ENCODE measurements around the gene GSC2. TPM values are rescaled to one million over a fixed set of nuclear protein-coding genes. Genes with fewer than 3 reads are reported as not detected.

The GSC2 gene
- total RNA-seq, 4 donors from 2014 or later, result not detected

DNA sequence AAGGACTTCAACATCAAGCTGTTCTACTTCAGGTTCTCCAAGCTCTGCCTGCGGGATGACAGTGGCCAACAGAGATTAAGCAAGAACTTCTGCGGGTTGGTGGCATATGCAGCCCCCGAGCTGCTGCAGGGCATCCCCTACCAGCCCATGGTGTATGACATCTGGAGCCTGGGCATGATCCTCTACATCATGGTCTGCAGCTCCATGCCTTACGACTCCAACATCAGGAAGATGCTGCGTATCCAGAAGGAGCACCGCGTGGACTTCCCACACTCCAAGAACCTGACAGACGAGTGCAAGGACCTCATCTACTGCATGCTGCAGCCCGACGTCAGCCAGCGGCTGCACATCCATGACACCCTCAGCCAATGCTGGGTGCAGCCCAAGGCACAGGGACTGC, 25.1 kb downstream of the GSC2 start:
- in situ Hi-C loops (cut with MboI; ENCODE audit: low sequenced_read_pairs in 4 of 4), result loop anchor here in 1 of 4 donors (25.0 kb wide), 1 partner anchor 512 kb away; no protein-coding TSS in a partner anchor
- Histone ChIP-seq H3K27me3 (no peaks in the 10 kb centered on the region), H3K27ac (no peak overlapping the region), H3K9me3 (no peaks in the 10 kb centered on the region), H3K36me3 (no peaks in the 10 kb centered on the region), H3K4me3 (no peak overlapping the region), H3K4me1 (peaks cover 15 to 20% of the 10 kb centered on the region in 2 donors)
- no peak for TF ChIP-seq POLR2A (IDR thresholded peaks at IDR 0.05)
- TF ChIP-seq, protein P1, sequence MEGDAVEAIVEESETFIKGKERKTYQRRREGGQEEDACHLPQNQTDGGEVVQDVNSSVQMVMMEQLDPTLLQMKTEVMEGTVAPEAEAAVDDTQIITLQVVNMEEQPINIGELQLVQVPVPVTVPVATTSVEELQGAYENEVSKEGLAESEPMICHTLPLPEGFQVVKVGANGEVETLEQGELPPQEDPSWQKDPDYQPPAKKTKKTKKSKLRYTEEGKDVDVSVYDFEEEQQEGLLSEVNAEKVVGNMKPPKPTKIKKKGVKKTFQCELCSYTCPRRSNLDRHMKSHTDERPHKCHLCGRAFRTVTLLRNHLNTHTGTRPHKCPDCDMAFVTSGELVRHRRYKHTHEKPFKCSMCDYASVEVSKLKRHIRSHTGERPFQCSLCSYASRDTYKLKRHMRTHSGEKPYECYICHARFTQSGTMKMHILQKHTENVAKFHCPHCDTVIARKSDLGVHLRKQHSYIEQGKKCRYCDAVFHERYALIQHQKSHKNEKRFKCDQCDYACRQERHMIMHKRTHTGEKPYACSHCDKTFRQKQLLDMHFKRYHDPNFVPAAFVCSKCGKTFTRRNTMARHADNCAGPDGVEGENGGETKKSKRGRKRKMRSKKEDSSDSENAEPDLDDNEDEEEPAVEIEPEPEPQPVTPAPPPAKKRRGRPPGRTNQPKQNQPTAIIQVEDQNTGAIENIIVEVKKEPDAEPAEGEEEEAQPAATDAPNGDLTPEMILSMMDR (IDR thresholded peaks at IDR 0.05 in 4 of 5, conservative IDR thresholded peaks at IDR 0.05 in 1 of 5), result no peak
- ATAC-seq (no peak), DNase-seq (no peak)
- intact Hi-C loops (cut with DNase I; ENCODE audit: low total_unique reads), result no loop called here

DNA sequence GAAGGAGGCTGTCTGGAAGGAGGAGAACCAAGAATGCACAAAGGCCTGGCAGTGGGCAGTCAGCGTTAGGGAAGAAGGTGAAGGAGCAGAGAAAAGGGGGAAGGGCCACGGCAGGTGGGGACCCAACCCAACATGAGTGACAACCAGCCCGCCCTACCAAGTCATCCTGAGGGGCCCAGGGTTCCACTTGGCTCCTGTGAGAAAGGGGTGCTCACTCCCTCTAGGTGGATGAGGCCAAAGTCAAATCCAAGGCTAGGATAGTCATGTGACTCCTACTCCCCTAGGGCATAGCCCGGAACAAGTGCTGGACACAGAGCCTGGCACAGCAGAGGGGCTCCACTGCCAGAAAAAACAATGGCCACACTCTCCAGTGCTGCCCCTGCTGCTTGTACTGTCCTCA, 25.7 kb downstream of the GSC2 start:
- Histone ChIP-seq H3K27ac (no peak overlapping the region), H3K27me3 (no peaks in the 10 kb centered on the region), H3K36me3 (no peaks in the 10 kb centered on the region), H3K9me3 (no peaks in the 10 kb centered on the region), H3K4me3 (no peak overlapping the region), H3K4me1 (peaks cover 22 to 26% of the 10 kb centered on the region in 2 donors)
- no peak for ATAC-seq
- no peak for TF ChIP-seq POLR2A (IDR thresholded peaks at IDR 0.05)
- TF ChIP-seq, protein P1 (IDR thresholded peaks at IDR 0.05 in 4 of 5, conservative IDR thresholded peaks at IDR 0.05 in 1 of 5), result no peak
- in situ Hi-C loops (cut with MboI; ENCODE audit: low sequenced_read_pairs in 4 of 4), result no loop called here
- no peak for DNase-seq
- intact Hi-C loops (cut with DNase I; ENCODE audit: low total_unique reads), result loop anchor here (5.0 kb wide), 2 partner anchors 168 to 308 kb away; partner anchors contain the start of genes CLTCL1, HIRA and MRPL40

DNA sequence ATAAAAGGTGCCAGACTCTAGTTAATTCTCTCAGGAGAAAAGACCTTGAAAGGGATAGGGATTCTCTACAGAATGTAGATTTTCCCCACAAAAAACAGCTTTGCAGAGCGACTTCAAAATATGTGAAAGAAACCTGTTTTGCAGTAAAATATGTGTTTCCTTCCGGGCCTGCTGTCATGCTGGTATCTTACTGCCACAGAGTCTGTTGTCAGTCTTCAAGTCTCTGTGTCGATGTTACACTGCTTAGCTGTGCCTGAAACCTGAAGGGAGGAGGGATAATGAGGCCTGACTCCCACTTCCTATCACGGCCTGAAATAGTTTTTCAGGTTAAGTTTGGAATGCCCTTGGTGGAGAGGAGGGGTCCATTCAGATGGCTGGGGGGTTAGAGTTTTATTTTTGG, 26.2 kb downstream of the GSC2 start:
- H3K27ac ChIP-seq, result no peak overlapping the region
- no peaks in the 10 kb centered on the region for H3K27me3 ChIP-seq
- no peaks in the 10 kb centered on the region for H3K36me3 ChIP-seq
- in situ Hi-C loops (cut with MboI; ENCODE audit: low sequenced_read_pairs in 4 of 4), result no loop called here
- no peak overlapping the region for H3K4me3 ChIP-seq
- peaks cover 26 to 30% of the 10 kb centered on the region in 2 donors for H3K4me1 ChIP-seq
- no peaks in the 10 kb centered on the region for H3K9me3 ChIP-seq
- TF ChIP-seq POLR2A (IDR thresholded peaks at IDR 0.05), result no peak
- TF ChIP-seq, protein P1 (IDR thresholded peaks at IDR 0.05 in 4 of 5, conservative IDR thresholded peaks at IDR 0.05 in 1 of 5), result no peak
- intact Hi-C loops (cut with DNase I; ENCODE audit: low total_unique reads), result loop anchor here (2.0 to 5.0 kb wide), 3 partner anchors 168 to 355 kb away; partner anchors contain the start of genes CDC45, CLTCL1, HIRA and MRPL40
- DNase-seq, result no peak
- ATAC-seq, result no peak

DNA sequence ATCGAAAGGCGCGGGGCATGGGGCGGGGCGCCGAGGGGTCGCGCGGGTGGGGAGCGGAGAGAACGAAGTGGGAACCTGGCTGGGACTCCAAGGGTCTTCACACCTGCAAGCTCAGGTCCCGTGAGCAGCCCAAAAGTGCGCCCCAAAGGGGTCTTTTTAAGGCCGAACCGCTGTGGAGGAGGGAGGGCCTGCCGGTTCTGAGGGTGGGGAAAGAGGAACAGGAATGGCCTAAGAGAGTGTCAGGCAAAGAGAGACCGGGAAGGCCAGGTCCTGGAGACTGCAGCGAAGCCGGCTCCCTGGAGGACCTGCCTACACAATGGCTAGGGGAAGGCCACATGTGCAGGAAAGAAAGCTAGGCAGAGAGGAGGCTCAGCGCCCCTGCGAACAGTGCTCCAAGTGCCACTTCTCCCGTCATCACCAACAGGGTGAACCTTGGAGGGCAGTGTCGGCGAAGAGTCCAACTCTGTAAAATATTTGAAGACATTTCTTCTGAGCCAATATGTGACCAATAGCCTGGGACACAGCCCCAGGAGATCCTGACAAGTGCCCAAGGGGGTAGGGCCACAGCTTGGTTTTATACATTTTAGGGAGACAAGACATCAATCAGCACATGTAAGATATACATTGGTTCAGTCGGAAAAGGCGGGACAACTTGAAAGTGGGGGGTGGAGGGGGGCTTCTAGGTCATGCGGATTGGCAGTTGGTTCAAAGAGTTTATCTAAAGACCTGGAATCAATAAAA, 27.2 kb downstream of the GSC2 start:
- DNase-seq (no peak), ATAC-seq (peak in 1 of 2 donors; percentile 2)
- Histone ChIP-seq H3K27me3 (no peaks in the 10 kb centered on the region), H3K27ac (peak overlapping the region; percentile 91 to 99 (median 97)), H3K36me3 (no peaks in the 10 kb centered on the region), H3K4me3 (peak overlapping the region; percentile 68 to 97 (median 82)), H3K9me3 (no peaks in the 10 kb centered on the region), H3K4me1 (peaks cover 35 to 41% of the 10 kb centered on the region in 2 donors)
- TF ChIP-seq, protein P1 (IDR thresholded peaks at IDR 0.05 in 4 of 5, conservative IDR thresholded peaks at IDR 0.05 in 1 of 5), result no peak
- no peak for TF ChIP-seq POLR2A (IDR thresholded peaks at IDR 0.05)
- in situ Hi-C loops (cut with MboI; ENCODE audit: low sequenced_read_pairs in 4 of 4) (no loop called here), intact Hi-C loops (cut with DNase I; ENCODE audit: low total_unique reads) (loop anchor here (1.0 to 5.0 kb wide), 4 partner anchors 21 to 356 kb away; partner anchors contain the start of genes CDC45, CLTCL1, ESS2 and HIRA)
